HUDEP-2 (cell line): ENCODE data around the gene KANSL1.
"Not testable (repeated sequence)": the region's sequence is repeated elsewhere in the genome, so short reads cannot be mapped to it uniquely, and the experiment has no call there.

ENCODE experiments used
- DNase-seq, 76 experiments: peaks; one replicate each; lab custom pipeline; 2025; ENCODE audit not compliant: unreplicated experiment in 76 of 76; lab: John Stamatoyannopoulos, UW

Gene KANSL1

DNA sequence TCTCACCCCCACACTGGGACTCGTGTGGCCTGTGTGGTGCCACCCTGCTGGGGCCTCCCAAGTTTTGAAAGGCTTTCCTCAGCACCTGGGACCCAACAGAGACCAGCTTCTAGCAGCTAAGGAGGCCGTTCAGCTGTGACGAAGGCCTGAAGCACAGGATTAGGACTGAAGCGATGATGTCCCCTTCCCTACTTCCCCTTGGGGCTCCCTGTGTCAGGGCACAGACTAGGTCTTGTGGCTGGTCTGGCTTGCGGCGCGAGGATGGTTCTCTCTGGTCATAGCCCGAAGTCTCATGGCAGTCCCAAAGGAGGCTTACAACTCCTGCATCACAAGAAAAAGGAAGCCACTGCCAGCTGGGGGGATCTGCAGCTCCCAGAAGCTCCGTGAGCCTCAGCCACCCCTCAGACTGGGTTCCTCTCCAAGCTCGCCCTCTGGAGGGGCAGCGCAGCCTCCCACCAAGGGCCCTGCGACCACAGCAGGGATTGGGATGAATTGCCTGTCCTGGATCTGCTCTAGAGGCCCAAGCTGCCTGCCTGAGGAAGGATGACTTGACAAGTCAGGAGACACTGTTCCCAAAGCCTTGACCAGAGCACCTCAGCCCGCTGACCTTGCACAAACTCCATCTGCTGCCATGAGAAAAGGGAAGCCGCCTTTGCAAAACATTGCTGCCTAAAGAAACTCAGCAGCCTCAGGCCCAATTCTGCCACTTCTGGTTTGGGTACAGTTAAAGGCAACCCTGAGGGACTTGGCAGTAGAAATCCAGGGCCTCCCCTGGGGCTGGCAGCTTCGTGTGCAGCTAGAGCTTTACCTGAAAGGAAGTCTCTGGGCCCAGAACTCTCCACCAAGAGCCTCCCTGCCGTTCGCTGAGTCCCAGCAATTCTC, 166.8 kb downstream of the KANSL1 start:
- no peak for DNase-seq

- DNase-seq: no peak
Measured at GRCh38 chr17:46025510-46026165, 167.6 kb downstream of the KANSL1 start.

- DNase-seq: no peak
Measured at GRCh38 chr17:46025060-46025459, 168.2 kb downstream of the KANSL1 start.

GRCh38 chr17:46024590-46024989, 168.6 kb downstream of the KANSL1 start:
- DNase-seq: no peak

- DNase-seq: no peak
Measured at GRCh38 chr17:46023783-46024388, 169.3 kb downstream of the KANSL1 start.

GRCh38 chr17:46023366-46023765, 169.9 kb downstream of the KANSL1 start:
- DNase-seq: not testable (repeated sequence)

DNA sequence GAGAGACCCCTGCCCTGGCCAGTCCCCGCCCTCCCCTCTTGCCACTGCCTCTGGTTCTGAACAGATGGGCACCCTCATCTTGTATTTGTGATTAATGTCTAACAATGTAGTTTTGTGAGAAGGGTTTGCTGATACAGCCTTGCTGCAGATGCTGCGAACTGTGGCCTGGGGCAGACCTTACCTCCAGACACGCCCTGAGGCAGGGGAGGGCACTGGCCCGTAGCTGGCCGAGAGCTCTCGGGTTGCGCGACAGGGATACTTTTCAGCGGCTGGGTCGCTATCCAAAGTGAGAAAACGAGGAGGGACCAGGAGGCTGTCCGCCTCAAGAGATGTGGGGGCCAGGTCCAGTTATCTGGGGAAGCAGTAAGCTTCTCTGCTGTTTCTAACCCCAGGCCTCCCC, 172.2 kb downstream of the KANSL1 start:
- DNase-seq: no peak

- DNase-seq: no peak
Measured at GRCh38 chr17:46020023-46020761, 173.0 kb downstream of the KANSL1 start.

DNA sequence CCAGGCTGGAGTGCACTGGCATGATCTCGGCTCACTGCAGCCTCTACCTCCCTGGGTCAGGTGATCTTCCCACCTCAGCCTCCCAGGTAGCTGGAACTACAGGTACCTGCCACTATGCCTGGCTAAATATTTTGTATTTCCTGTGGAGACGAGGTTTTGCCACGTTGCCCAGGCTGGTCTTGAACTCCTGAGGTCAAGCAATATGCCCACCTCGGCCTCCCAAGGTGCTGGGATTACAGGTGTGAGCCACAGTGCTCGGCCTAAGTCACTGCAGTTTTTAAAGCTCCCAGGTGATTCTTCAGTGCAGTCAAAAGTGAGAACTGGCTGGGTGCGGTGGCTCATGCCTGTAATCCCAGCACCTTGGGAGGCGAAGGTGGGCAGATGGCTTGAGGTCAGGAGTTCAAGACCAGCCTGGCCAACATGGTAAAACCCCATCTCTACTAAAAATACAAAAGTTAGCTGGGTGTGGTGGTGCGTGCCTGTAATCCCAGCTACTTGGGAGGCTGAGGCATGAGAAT, 173.8 kb downstream of the KANSL1 start:
- not testable (repeated sequence) for DNase-seq

DNA sequence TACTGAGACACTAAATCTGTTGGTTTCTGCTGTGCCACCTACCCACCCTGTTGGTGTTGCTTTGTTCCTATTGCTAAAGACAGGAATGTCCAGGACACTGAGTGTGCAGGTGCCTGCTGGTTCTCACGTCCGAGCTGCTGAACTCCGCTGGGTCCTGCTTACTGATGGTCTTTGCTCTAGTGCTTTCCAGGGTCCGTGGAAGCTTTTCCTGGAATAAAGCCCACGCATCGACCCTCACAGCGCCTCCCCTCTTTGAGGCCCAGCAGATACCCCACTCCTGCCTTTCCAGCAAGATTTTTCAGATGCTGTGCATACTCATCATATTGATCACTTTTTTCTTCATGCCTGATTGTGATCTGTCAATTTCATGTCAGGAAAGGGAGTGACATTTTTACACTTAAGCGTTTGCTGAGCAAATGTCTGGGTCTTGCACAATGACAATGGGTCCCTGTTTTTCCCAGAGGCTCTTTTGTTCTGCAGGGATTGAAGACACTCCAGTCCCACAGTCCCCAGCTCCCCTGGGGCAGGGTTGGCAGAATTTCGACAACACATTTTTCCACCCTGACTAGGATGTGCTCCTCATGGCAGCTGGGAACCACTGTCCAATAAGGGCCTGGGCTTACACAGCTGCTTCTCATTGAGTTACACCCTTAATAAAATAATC, 179.6 kb downstream of the KANSL1 start:
- DNase-seq: no peak

DNA sequence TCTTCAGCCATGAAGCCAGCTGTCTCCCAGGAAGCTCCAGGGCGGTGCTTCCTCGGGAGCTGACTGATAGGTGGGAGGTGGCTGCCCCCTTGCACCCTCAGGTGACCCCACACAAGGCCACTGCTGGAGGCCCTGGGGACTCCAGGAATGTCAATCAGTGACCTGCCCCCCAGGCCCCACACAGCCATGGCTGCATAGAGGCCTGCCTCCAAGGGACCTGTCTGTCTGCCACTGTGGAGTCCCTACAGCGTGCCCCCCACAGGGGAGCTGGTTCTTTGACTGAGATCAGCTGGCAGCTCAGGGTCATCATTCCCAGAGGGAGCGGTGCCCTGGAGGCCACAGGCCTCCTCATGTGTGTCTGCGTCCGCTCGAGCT, 180.1 kb downstream of the KANSL1 start:
- no peak for DNase-seq

- DNase-seq: no peak
Measured at GRCh38 chr17:46012506-46013079, 180.6 kb downstream of the KANSL1 start.

DNA sequence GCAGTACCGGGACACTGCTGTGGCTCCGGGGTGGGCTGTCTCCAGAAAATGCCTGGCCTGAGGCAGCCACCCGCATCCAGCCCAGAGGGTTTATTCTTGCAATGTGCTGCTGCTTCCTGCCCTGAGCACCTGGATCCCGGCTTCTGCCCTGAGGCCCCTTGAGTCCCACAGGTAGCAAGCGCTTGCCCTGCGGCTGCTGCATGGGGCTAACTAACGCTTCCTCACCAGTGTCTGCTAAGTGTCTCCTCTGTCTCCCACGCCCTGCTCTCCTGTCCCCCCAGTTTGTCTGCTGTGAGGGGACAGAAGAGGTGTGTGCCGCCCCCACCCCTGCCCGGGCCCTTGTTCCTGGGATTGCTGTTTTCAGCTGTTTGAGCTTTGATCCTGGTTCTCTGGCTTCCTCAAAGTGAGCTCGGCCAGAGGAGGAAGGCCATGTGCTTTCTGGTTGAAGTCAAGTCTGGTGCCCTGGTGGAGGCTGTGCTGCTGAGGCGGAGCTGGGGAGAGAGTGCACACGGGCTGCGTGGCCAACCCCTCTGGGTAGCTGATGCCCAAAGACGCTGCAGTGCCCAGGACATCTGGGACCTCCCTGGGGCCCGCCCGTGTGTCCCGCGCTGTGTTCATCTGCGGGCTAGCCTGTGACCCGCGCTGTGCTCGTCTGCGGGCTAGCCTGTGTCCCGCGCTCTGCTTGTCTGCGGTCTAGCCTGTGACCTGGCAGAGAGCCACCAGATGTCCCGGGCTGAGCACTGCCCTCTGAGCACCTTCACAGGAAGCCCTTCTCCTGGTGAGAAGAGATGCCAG, 181.3 kb downstream of the KANSL1 start:
- no peak for DNase-seq

DNA sequence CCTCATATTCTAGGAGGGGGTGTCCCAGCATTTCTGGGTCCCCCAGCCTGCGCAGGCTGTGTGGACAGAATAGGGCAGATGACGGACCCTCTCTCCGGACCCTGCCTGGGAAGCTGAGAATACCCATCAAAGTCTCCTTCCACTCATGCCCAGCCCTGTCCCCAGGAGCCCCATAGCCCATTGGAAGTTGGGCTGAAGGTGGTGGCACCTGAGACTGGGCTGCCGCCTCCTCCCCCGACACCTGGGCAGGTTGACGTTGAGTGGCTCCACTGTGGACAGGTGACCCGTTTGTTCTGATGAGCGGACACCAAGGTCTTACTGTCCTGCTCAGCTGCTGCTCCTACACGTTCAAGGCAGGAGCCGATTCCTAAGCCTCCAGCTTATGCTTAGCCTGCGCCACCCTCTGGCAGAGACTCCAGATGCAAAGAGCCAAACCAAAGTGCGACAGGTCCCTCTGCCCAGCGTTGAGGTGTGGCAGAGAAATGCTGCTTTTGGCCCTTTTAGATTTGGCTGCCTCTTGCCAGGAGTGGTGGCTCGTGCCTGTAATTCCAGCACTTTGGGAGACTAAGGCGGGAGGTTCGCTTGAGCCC, 182.5 kb downstream of the KANSL1 start:
- no peak for DNase-seq

GRCh38 chr17:46009681-46010596, 183.3 kb downstream of the KANSL1 start:
- DNase-seq: no peak

- no peak for DNase-seq
Measured at GRCh38 chr17:46008591-46008990, 184.6 kb downstream of the KANSL1 start.

GRCh38 chr17:46007461-46007965, 185.7 kb downstream of the KANSL1 start:
- no peak for DNase-seq

DNA sequence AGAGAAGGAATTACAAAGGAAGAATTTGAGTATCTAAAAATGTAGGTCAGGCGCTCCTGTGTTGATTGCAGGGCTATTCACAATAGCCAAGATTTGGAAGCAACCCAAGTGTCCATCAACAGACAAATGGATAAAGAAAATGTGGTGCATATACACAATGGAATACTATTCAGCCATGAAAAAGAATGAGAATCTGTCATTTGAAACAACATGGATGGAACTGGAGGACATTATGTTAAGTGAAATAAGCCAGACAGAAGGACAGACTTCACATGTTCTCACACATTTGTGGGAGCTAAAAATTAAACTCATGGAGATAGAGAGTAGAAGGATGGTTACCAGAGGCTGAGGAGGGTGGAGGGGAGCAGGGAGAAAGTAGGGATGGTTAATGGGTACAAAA, 187.1 kb downstream of the KANSL1 start:
- not testable (repeated sequence) for DNase-seq
